Breast epithelium (tissue), 3 donors: ENCODE results near the gene ANP32A.

ENCODE experiments used
- CTCF ChIP-seq, 3 donors: fragments of 450-650 bp; IDR thresholded peaks; one replicate each; pipeline ENCODE4 v1.5.1; 2016 to 2017; ENCODE audit warnings: antibody characterized with exemption in 3 of 3, mild to moderate bottlenecking in 3 of 3, moderate library complexity in 3 of 3
- POLR2A ChIP-seq: fragments of 450-650 bp; IDR thresholded peaks from one replicate; pipeline ENCODE4 v1.6.1; 2016; ENCODE audit warnings: antibody characterized with exemption, mild to moderate bottlenecking, moderate library complexity
- POLR2AphosphoS5 ChIP-seq, 3 donors: sonication (generic); formaldehyde crosslinking; IDR thresholded peaks; one replicate each; pipeline ENCODE4 v1.6.1; 2017; ENCODE audit warnings: antibody characterized with exemption in 3 of 3

GRCh38 chr15:68776477-68777270, 44.0 kb downstream of the ANP32A start:
- TF ChIP-seq CTCF (IDR thresholded peaks at IDR 0.05) (no peak), POLR2A (no peak), POLR2AphosphoS5 (IDR thresholded peaks at IDR 0.05) (no peak)
